ENCODE data around the gene SUPT20H. TPM values are rescaled to one million over a fixed set of nuclear protein-coding genes. Genes with fewer than 3 reads are reported as not detected.

SUPT20H gene
- total and polyA plus RNA-seq, 2 of the 4 experiments (the other 2 are of a cell fraction) = 46.6 to 55.1 TPM

DNA sequence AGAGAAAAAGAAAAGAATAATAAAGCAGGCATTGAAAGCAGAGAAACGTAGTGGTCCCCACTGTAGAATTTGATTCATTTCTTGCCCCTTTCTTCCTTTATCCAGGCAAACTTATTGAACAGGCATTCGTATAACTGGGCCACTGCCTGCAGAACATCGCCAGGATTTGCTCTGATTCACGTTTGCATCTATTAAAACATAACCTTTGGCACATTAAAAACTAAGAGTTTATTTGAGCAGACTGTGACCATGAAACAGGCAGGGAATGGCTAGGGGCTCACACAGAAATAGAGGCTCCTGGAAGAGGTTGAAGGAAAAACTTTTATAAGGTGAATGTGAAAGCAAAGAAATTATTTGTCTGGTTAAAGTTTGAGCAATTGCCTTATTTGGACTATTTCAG, 12.5 kb upstream of the SUPT20H start:
- Histone ChIP-seq H2BK5ac (ENCODE audit: low read depth, low read length, poor library complexity, severe bottlenecking) (no peak overlapping the region), H3K14ac (replicated peaks; ENCODE audit: low read depth, low read length) (no peak overlapping the region), H4K20me1 (ENCODE audit: insufficient read depth, low read length) (no peaks in the 10 kb centered on the region), H3K9me1 (ENCODE audit: insufficient read depth, low read length) (no peaks in the 10 kb centered on the region), H3K4ac (ENCODE audit: low read depth, low read length) (no peak overlapping the region), H2BK15ac (ENCODE audit: low read depth, low read length) (no peak overlapping the region), H4K91ac (ENCODE audit: insufficient read depth, low read depth, low read length) (no peak overlapping the region), H3K79me1 (ENCODE audit: low read depth in 1 of 2, low read length in 2 of 2) (no peaks in the 10 kb centered on the region), H3K4me2 (ENCODE audit: low read depth, low read length) (peak overlapping the region; percentile 49), H2AK9ac (replicated peaks; ENCODE audit: low read depth, low read length, poor library complexity) (no peak overlapping the region), H3K9ac (ENCODE audit: low read depth, low read length) (no peak overlapping the region), H2BK20ac (ENCODE audit: low read depth, low read length) (no peak overlapping the region), H2AFZ (replicated peaks; ENCODE audit: low read length, poor library complexity) (no peak overlapping the region), H3K56ac (ENCODE audit: extremely low read depth, insufficient read depth, low read length) (no peak overlapping the region), H3K4me3 (ENCODE audit: insufficient read depth, low read depth, low read length) (no peak overlapping the region), H3K27ac (ENCODE audit: insufficient read depth, low read length) (no peak overlapping the region), H2BK120ac (ENCODE audit: low read depth, low read length) (no peak overlapping the region), H3K18ac (ENCODE audit: low read depth, low read length) (no peak overlapping the region), H3K9me3 (ENCODE audit: control insufficient read depth, insufficient read depth, low read length) (no peaks in the 10 kb centered on the region), H3K27me3 (ENCODE audit: control insufficient read depth, insufficient read depth, low read length) (no peaks in the 10 kb centered on the region), H2AK5ac (ENCODE audit: low read depth, low read length) (no peak overlapping the region), H4K5ac (ENCODE audit: low read depth, low read length) (peak overlapping the region; percentile 29; the same call in 1 of the 2 replicates), H4K8ac (ENCODE audit: low read depth in 2 of 2, low read length in 2 of 2) (no peak overlapping the region), H3K4me1 (ENCODE audit: control insufficient read depth, insufficient read depth, low read length) (0 out of 2 replicates have a peak, but pooled peaks cover 3% of the 10 kb centered on the region), H3K23ac (ENCODE audit: low read depth, low read length) (no peak overlapping the region), H3K36me3 (ENCODE audit: control insufficient read depth, insufficient read depth, low read length) (no peaks in the 10 kb centered on the region)
- dilution Hi-C loops (cut with HindIII; ENCODE audit: low sequenced_read_pairs, unreplicated experiment) = no loop called here
- WGBS, 2 experiments (ENCODE audit: extremely low coverage in 2 of 2, insufficient read length in 1 of 2) = no CpG with 5 or more reads among the region's 4 CpGs
- BruUV-seq (replicated peaks) = no TSS peak
- in situ Hi-C loops (cut with MboI; ENCODE audit: low sequenced_read_pairs) = no loop called here
- DNase-seq (no peak), ATAC-seq (ENCODE audit: low read depth) (no peak)
- intact Hi-C loops (cut with micrococcal nuclease) = loop anchor here (10.0 kb wide), 1 partner anchor 973 kb away; no protein-coding TSS in a partner anchor
- ChIA-PET POLR2A (ENCODE audit: unreplicated experiment) (no interaction called here), CTCF (no interaction called here)
- TF ChIP-seq RCOR1 (IDR thresholded peaks at IDR 0.05; ENCODE audit: insufficient replicate concordance, low read length) (no peak), MXI1 (IDR thresholded peaks at IDR 0.05; ENCODE audit: borderline replicate concordance, low read depth, low read length) (no peak), POLR2A (IDR thresholded peaks at IDR 0.05; ENCODE audit: low read depth, low read length) (no peak)

All from IMR-90 (cell line).